Measurements from ENCODE around the gene BTG4.

Gene BTG4

DNA sequence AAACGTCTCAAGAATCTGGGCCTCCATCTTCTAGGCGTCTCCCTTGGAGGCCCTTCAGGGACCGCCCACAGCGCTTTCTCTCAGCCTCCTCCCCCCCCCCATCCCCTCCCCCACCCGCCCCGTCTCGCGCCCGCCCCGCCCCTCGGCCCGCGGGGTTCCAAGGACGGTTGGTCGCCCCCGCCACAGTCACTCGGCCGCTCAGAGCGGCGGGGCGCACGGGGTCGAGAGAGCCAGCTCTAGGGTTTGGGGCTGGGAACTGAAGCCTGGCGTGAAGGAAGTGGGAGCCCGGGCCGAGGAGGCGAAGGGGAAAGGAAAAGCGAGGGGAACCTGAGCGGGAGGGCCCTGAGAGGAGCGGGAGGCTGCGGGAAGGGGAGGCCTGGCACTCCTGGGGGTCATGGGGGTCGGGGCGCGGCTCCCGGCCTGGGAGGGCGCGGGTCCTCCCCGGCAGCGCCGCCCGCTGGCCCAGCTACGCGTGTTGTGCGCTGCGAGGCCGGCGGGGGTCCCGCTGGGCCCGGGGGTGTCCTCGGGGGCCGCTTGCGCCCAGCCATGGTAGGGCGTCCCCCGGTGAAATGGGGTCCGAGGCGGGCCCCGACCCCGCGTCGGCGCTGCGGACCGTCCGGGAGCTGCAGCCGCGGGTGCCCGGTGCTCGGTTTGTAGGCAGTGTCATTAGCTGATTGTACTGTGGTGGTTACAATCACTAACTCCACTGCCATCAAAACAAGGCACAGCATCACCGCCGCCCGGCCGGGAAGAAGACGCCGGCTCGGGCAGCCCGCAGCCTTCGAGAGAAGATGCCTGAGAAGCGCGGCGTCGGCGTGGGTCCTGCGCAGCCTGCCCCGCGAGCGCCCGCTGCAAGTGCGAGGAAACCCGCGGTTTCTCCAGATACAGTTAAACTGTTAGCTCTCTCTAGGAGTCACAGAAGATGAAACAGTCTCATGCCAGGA is at the start of gene BTG4:
TSS of gene BTG4 (minus strand) at position 91 of the 944 bp plus-strand sequence. CDS start 13,610 bp downstream, outside the sequence.
- TF ChIP-seq, protein P1, sequence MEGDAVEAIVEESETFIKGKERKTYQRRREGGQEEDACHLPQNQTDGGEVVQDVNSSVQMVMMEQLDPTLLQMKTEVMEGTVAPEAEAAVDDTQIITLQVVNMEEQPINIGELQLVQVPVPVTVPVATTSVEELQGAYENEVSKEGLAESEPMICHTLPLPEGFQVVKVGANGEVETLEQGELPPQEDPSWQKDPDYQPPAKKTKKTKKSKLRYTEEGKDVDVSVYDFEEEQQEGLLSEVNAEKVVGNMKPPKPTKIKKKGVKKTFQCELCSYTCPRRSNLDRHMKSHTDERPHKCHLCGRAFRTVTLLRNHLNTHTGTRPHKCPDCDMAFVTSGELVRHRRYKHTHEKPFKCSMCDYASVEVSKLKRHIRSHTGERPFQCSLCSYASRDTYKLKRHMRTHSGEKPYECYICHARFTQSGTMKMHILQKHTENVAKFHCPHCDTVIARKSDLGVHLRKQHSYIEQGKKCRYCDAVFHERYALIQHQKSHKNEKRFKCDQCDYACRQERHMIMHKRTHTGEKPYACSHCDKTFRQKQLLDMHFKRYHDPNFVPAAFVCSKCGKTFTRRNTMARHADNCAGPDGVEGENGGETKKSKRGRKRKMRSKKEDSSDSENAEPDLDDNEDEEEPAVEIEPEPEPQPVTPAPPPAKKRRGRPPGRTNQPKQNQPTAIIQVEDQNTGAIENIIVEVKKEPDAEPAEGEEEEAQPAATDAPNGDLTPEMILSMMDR (IDR thresholded peaks at IDR 0.05; ENCODE audit: low read depth, low read length, missing control alignments) = no peak
- no peak for DNase-seq (ENCODE audit: extremely low read depth, low read depth)

DNA sequence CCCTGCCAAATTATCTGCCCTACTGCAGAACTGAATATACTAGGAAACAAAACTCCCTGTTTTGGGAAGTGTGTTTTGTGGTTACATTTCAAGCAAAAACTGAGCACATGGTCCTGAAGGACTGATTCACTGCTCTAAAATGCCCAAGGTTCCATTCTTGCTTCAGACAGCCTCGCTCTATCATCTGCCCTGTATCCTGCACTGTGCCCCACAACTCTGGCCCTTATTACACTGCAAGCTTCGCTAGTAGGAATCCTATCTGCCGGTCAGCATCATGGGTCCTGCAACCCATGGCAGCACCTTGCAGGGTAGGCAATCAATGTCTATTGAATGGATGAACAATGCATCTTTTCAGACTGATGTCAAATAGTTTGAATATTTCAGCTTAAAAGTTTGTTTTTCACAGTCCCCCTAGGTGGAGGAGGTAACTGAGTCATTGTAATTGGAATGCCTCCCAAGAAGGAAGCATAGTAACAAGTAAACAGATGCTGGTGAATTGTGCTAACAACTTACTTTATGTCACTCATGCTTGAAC is 49.7 kb upstream of the BTG4 start:
- peak; percentile 73 for DNase-seq (ENCODE audit: extremely low read depth, low read depth)
- H3K4me3 ChIP-seq (replicated peaks; ENCODE audit: low read depth, low read length) = no peak overlapping the region
- TF ChIP-seq, protein P1 (IDR thresholded peaks at IDR 0.05; ENCODE audit: low read depth, low read length, missing control alignments) = no peak

More for the DNA sequence above, at the start of gene BTG4:
- peak within 1 kb of the TSS; percentile 30 for H3K4me3 ChIP-seq (replicated peaks; ENCODE audit: low read depth, low read length)

- no peak overlapping the region for H3K4me3 ChIP-seq (replicated peaks; ENCODE audit: low read depth, low read length)
- TF ChIP-seq, protein P1 (IDR thresholded peaks at IDR 0.05; ENCODE audit: low read depth, low read length, missing control alignments) = no peak
- no peak for DNase-seq (ENCODE audit: extremely low read depth, low read depth)
These were observed 49.1 kb upstream of the BTG4 start for GRCh38 chr11:111561306-111561705.

- no peak overlapping the region for H3K4me3 ChIP-seq (replicated peaks; ENCODE audit: low read depth, low read length)
- no peak for DNase-seq (ENCODE audit: extremely low read depth, low read depth)
- TF ChIP-seq, protein P1 (IDR thresholded peaks at IDR 0.05; ENCODE audit: low read depth, low read length, missing control alignments) = no peak
These were observed 48.6 kb upstream of the BTG4 start for GRCh38 chr11:111560800-111561199.

DNA sequence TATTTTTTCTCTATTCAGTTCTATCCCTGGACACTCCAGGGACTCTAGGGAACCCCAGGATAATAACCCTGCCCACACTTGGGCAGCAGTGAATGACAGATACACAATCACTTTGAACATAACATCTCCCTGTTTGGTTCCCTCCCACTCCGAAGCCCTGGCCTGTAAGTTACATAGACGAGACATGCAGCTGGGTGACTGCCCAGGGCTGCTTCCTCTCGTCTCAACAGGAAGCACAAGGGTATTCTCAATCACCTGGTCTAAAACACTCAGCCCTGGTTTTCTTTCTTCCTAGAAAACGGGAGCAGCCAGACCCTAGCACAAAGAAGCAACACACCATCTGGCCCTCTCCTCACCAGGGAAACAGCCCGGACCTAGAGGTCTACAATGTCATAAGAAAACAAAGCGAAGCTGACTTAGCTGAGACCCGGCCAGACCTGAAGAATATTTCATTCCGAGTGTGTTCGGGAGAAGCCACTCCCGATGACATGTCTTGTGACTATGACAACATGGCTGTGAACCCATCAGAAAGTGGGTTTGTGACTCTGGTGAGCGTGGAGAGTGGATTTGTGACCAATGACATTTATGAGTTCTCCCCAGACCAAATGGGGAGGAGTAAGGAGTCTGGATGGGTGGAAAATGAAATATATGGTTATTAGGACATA is 47.7 kb upstream of the BTG4 start:
- TF ChIP-seq, protein P1 (IDR thresholded peaks at IDR 0.05; ENCODE audit: low read depth, low read length, missing control alignments) = no peak
- H3K4me3 ChIP-seq (replicated peaks; ENCODE audit: low read depth, low read length) = no peak overlapping the region
- no peak for DNase-seq (ENCODE audit: extremely low read depth, low read depth)

GRCh38 chr11:111557425-111558111 is 45.4 kb upstream of the BTG4 start:
- TF ChIP-seq, protein P1 (IDR thresholded peaks at IDR 0.05; ENCODE audit: low read depth, low read length, missing control alignments) = peak; percentile 5
- DNase-seq (ENCODE audit: extremely low read depth, low read depth) = peak; percentile 90
- H3K4me3 ChIP-seq (replicated peaks; ENCODE audit: low read depth, low read length) = no peak overlapping the region

All from HFF-Myc (cell line).